Neutrophil (primary cell): Measurements from ENCODE around the gene HOXC6.

Experiments
- H3K27ac ChIP-seq: fragments of 200-600 bp; sonication (generic); 2 replicates; pipeline ENCODE4 v1.5.1; 2016; ENCODE audit warnings: mild to moderate bottlenecking, moderate library complexity
- H3K27me3 ChIP-seq: fragments of 200-600 bp; sonication (generic); 2 replicates; pipeline ENCODE4 v1.6.0; 2016; ENCODE audit warnings: mild to moderate bottlenecking
- H3K36me3 ChIP-seq: fragments of 200-600 bp; sonication (generic); 2 replicates; pipeline ENCODE4 v1.5.1; 2017
- H3K4me1 ChIP-seq, 2 experiments: fragments of 200-600 bp in 1 of 2; sonication (generic) in 1 of 2; 1 replicate in 1 of 2; 2 replicates in 1 of 2; pipeline versions ENCODE4 v1.5.1 to v1.6.1; 2013 to 2016; ENCODE audit warnings: low read depth in 1 of 2, low read length in 1 of 2, mild to moderate bottlenecking in 1 of 2, moderate library complexity in 1 of 2; ENCODE audit not compliant: control insufficient read depth in 1 of 2, insufficient read depth in 1 of 2
- H3K4me3 ChIP-seq, 2 experiments: fragments of 200-600 bp in 1 of 2; sonication (generic) in 1 of 2; 1 replicate in 1 of 2; 2 replicates in 1 of 2; pipeline ENCODE4 v1.5.1; 2013 to 2016; ENCODE audit warnings: low read depth in 1 of 2, low read length in 1 of 2, mild to moderate bottlenecking in 1 of 2, moderate library complexity in 1 of 2
- H3K9me3 ChIP-seq: fragments of 200-600 bp; sonication (generic); 2 replicates; pipeline ENCODE4 v1.5.1; 2016
- TF ChIP-seq, protein P1 (sequence below): fragments of 200-600 bp; sonication (generic); IDR thresholded peaks from 2 replicates; pipeline ENCODE4 v1.5.1; 2016; ENCODE audit warnings: antibody characterized with exemption

Gene HOXC6

DNA sequence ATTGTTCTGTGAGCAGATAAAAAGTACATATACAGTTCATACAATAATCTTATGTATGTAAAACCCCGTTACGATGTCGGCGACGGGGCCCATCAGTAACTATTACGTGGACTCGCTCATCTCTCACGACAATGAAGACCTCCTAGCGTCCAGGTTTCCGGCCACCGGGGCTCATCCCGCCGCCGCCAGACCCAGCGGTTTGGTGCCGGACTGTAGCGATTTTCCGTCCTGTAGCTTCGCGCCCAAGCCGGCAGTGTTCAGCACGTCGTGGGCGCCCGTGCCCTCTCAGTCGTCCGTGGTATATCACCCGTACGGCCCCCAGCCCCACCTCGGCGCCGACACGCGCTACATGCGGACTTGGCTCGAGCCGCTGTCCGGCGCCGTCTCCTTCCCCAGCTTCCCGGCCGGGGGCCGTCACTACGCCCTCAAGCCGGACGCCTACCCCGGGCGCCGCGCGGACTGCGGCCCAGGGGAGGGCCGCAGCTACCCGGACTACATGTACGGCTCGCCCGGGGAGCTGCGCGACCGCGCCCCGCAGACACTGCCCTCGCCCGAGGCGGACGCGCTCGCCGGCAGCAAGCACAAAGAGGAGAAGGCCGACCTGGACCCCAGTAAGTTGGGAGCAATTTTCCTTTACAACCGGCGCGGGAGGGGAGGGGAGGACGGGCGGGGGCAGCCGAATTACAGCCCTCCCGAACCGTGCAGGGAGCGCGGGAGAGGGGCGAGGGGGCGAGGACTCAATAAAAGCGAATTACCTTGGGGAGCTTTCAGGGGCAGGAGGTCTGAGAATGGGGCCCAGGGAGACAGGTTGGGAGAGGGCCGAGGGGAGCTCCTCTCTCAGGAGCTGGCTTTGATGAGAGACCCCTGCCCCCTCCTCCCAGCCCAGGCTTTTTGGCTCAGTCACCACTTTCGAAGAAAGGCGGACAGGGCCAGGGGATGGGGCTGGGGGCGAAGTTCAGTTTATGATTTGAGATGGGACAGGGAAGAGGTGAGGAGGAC lies 27.8 kb upstream of the HOXC6 start, which contains the start of gene HOXC9:
Gene HOXC9 (plus strand): TSS at position 46 of the 999 bp plus-strand sequence. CDS start 28 bp downstream, at position 74.
- no peak within 1 kb of the TSS for H3K27ac ChIP-seq
- H3K36me3 ChIP-seq = no peaks in the 10 kb centered on the region
- H3K9me3 ChIP-seq = no peaks in the 10 kb centered on the region
- TF ChIP-seq, protein P1, sequence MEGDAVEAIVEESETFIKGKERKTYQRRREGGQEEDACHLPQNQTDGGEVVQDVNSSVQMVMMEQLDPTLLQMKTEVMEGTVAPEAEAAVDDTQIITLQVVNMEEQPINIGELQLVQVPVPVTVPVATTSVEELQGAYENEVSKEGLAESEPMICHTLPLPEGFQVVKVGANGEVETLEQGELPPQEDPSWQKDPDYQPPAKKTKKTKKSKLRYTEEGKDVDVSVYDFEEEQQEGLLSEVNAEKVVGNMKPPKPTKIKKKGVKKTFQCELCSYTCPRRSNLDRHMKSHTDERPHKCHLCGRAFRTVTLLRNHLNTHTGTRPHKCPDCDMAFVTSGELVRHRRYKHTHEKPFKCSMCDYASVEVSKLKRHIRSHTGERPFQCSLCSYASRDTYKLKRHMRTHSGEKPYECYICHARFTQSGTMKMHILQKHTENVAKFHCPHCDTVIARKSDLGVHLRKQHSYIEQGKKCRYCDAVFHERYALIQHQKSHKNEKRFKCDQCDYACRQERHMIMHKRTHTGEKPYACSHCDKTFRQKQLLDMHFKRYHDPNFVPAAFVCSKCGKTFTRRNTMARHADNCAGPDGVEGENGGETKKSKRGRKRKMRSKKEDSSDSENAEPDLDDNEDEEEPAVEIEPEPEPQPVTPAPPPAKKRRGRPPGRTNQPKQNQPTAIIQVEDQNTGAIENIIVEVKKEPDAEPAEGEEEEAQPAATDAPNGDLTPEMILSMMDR = no peak
- no peak within 1 kb of the TSS for H3K4me3 ChIP-seq
- peaks cover 10 to 20% of the 10 kb centered on the region in 2 experiments for H3K4me1 ChIP-seq
- H3K27me3 ChIP-seq = peaks cover 100% of the 10 kb centered on the region

DNA sequence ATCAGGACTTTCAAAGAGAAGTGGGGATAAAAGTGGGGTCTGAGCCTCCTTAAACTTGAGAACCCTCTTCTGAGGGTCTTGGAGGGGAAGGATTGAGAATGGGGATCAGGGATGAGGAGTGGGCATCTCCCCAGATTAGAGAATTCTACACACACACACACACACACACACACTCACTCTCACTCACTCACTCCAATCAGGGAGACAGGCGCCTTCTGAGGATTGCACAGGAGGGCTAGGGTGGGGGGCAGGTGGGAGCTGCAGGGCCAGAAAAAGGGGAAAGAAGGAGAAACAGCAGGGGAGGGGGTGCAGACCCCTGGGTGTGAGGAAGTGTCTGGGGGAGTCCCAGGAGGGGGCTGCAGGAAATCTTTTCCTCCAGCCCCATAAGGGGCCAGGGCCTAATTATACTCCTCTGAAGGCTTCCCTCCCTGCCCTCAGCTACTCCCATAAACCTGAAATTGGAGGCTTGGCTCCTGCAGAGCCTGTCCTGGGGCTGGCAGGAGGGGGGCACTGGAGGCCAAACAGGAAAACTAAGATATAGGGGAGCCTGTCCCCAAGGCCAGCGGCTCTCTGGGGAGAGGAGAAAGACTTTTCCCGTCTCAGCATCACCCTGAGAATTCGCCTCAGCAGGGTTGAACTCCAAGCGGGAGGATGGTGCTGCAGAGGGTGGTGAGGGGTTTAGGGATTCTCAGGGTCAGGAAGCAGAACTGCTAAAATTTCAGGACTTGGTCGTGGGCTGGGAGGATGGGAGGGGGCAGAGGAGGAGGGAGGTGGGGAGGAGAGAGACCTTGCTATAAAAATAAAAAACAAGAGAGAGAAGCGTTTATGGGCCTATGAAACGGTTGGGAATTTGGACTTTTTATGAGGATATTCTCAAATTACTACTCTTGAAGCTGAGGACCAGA lies 26.7 kb upstream of the HOXC6 start:
- no peaks in the 10 kb centered on the region for H3K9me3 ChIP-seq
- H3K27me3 ChIP-seq = peaks cover 100% of the 10 kb centered on the region
- no peak overlapping the region for H3K27ac ChIP-seq
- no peaks in the 10 kb centered on the region for H3K36me3 ChIP-seq
- TF ChIP-seq, protein P1 = no peak
- H3K4me1 ChIP-seq = peaks cover 5 to 17% of the 10 kb centered on the region in 2 experiments
- no peak overlapping the region for H3K4me3 ChIP-seq

DNA sequence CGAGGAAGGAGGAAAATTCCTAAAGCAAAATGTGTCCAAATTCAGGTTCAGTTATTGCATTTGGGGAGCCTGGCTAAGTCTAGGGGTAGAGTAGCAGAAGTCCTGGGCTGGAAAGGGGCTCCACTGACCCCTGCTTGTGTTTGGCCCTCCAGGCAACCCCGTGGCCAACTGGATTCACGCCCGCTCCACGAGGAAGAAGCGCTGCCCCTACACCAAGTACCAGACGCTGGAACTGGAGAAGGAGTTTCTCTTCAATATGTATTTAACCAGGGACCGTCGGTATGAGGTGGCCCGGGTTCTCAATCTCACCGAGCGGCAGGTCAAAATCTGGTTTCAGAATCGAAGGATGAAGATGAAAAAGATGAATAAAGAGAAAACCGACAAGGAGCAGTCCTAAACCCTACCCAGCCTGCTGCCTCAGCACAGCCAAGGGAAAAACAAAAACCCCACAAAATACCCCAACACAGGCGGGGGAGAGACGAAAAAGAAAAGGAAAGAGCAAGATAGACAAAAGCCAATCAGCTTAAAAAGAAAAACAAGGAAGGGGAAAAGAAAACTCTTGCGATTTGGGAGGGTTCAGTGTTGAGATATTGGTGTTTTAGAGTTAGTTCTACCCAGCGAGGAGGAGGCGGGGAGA lies 25.8 kb upstream of the HOXC6 start:
- H3K9me3 ChIP-seq = no peaks in the 10 kb centered on the region
- H3K36me3 ChIP-seq = no peaks in the 10 kb centered on the region
- peaks cover 13 to 25% of the 10 kb centered on the region in 2 experiments for H3K4me1 ChIP-seq
- no peak overlapping the region for H3K4me3 ChIP-seq
- no peak overlapping the region for H3K27ac ChIP-seq
- peaks cover 100% of the 10 kb centered on the region for H3K27me3 ChIP-seq
- TF ChIP-seq, protein P1 = no peak

DNA sequence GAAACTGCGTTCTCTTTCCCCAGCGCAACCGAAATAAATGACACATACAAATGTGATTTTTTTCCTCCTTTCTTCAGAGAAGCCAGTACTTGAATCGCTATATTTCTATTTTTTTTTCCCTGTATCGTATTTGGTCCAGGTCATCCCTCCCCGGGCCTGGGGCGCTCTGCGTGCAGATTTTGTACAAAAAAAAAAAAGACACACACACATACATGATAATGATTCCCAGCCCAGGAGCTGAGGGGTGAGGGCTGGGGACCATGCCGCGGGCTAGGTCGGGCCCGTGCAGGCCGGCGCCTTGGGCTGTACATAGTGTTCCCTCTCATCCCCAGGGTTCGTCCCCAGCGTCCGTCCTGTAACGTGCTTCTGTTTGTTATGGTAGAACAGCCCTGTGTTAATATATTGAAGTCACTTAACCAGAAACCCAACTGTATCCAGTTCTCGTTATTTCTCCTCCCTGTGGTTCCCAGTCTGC lies 25.3 kb upstream of the HOXC6 start:
- Histone ChIP-seq H3K4me1 (peaks cover 17 to 29% of the 10 kb centered on the region in 2 experiments), H3K27ac (no peak overlapping the region), H3K4me3 (no peak overlapping the region), H3K27me3 (peaks cover 100% of the 10 kb centered on the region), H3K36me3 (no peaks in the 10 kb centered on the region), H3K9me3 (no peaks in the 10 kb centered on the region)
- TF ChIP-seq, protein P1 = no peak

DNA sequence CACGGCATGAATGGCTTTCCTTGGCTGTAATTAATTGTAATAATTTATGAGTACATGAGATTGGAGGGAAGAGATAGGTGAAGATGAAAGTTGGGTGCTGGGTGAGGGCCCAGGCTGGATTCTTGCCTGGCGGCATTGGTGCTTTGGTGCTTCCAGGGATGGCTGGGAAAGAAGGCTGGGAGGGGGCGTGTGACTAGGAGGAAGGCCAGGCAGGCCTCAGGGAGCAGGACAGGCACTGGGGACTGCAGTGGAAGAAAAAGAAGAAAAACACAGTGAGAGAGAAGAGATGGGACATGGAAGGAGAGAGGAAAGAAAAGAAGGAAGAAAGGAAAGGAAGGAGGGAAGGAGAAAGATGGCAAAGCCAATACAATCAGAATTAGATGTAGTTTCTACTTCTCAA lies 24.6 kb upstream of the HOXC6 start:
- no peaks in the 10 kb centered on the region for H3K9me3 ChIP-seq
- H3K27ac ChIP-seq = no peak overlapping the region
- no peak overlapping the region for H3K4me3 ChIP-seq
- H3K36me3 ChIP-seq = no peaks in the 10 kb centered on the region
- H3K27me3 ChIP-seq = peaks cover 100% of the 10 kb centered on the region
- TF ChIP-seq, protein P1 = no peak
- H3K4me1 ChIP-seq = peaks cover 17 to 29% of the 10 kb centered on the region in 2 experiments
